Mucosa of descending colon (tissue), 3 donors: ENCODE measurements around the gene ACOXL. TPM values are rescaled to one million over a fixed set of nuclear protein-coding genes. Genes with fewer than 3 reads are reported as not detected.

Experiments
- ATAC-seq: fragments of 200-7000 bp; cut with Tn5 transposase; one replicate; pipeline ENCODE4 v1.9.1; 2020; ENCODE audit warnings: mild to moderate bottlenecking, moderate library complexity
- DNase-seq, 3 donors: peaks; one replicate each; pipeline ENCODE4 v3.0.0-alpha.2; 2020
- H3K36me3 ChIP-seq: fragments of 200-600 bp; one replicate; pipeline ENCODE4 v1.8.0; 2021; ENCODE audit warnings: low read depth, mild to moderate bottlenecking
- H3K4me1 ChIP-seq: fragments of 200-600 bp; one replicate; pipeline ENCODE4 v1.8.0; 2021; ENCODE audit warnings: low read depth, mild to moderate bottlenecking
- H3K4me3 ChIP-seq: fragments of 200-600 bp; one replicate; pipeline ENCODE4 v1.8.0; 2021; ENCODE audit warnings: mild to moderate bottlenecking
- H3K9me3 ChIP-seq: fragments of 200-600 bp; one replicate; pipeline ENCODE4 v1.8.0; 2021; ENCODE audit warnings: mild to moderate bottlenecking
- CTCF ChIP-seq: fragments of 200-600 bp; IDR thresholded peaks from one replicate; pipeline ENCODE4 v1.8.0; 2022; ENCODE audit warnings: antibody characterized with exemption, mild to moderate bottlenecking
- intact Hi-C, 2 donors: fragments of 100-400 bp; cut with DNase I in 1 of 2; cut with micrococcal nuclease in 1 of 2; formaldehyde crosslinking; loops; one replicate each; pipeline versions ENCODE4 v1.11.0 to v1.11.1; 2022; cut with DNase I, micrococcal nuclease
- total RNA-seq, 3 donors: library from RNA; stranded (reverse); fragmentation: NEBNext Ultra II Directional in 2 of 3; extraction: Animal tissue kit (Norgen Biotek cat#: 25700) in 2 of 3; gene quantifications; one replicate each; pipeline versions ENCODE4 v1.2.1 to v1.2.4, GENCODE V29; 2021 to 2023
- donor health status: DM: no; HTN: no; CAD: no; lungs with moderate emphysema.
- donor health status: DM: no; HTN: no; CAD: no.
- donor health status: DM: no; HTN: yes; CAD: no.

ACOXL gene
- total RNA-seq, 3 donors from 2014 or later: 0.51 to 1.2 (median 0.87) TPM

- Histone ChIP-seq H3K9me3 (no peaks in the 10 kb centered on the region), H3K4me1 (no peaks in the 10 kb centered on the region), H3K36me3 (no peaks in the 10 kb centered on the region), H3K4me3 (no peak overlapping the region)
- no peak for TF ChIP-seq CTCF
- peak; percentile 16 for ATAC-seq
- intact Hi-C loops: no loop called here
- peak in 1 of 3 donors; percentile 33 for DNase-seq
Measured at GRCh38 chr2:110773401-110773921, 41.1 kb downstream of the ACOXL start.

DNA sequence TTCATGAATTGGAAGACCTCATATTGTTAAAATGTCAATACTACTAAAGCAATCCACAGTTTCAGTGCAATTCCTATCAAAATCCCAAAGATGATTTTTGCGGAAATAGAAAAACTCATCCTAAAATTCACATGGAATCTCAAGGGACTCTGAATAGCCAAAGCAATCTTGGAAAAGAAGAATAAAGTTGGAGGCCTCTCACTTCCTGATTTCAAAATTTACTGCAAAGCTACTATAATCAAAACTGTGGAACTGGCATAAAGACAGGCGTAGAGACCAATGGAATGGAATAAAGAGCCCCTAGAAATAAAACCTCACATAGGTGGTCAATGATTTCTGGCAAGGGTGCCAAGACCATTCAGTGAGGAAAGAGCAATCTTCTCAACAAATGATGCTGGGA, 42.3 kb downstream of the ACOXL start:
- no peaks in the 10 kb centered on the region for H3K4me1 ChIP-seq
- intact Hi-C loops: no loop called here
- H3K36me3 ChIP-seq: no peaks in the 10 kb centered on the region
- no peaks in the 10 kb centered on the region for H3K9me3 ChIP-seq
- H3K4me3 ChIP-seq: no peak overlapping the region
- ATAC-seq (no peak), DNase-seq (no peak)
- TF ChIP-seq CTCF: no peak

GRCh38 chr2:110777531-110778311, 45.3 kb downstream of the ACOXL start:
- no peaks in the 10 kb centered on the region for H3K4me1 ChIP-seq
- no peak for DNase-seq
- ATAC-seq: no peak
- H3K4me3 ChIP-seq: no peak overlapping the region
- H3K9me3 ChIP-seq: no peaks in the 10 kb centered on the region
- no peak for TF ChIP-seq CTCF
- intact Hi-C loops: no loop called here
- no peaks in the 10 kb centered on the region for H3K36me3 ChIP-seq

DNA sequence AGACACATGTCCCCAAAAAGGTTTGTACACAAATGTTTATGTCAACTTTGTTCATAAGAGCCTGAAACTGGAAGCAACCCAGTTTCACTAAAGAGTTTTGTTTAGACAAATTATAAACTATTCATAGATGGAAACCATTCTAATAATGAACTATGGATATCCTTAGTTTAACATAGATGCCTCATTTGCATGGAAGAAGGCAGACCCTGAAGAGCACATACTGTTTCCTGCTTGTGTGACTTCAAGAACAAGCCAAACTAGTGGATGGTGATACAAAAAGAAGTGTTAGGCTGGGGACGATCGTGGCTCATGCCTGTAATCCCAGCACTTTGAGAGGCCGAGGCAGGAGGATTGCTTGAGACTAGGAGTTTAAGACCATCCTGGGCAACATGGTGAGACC, 48.1 kb downstream of the ACOXL start:
- Histone ChIP-seq H3K36me3 (no peaks in the 10 kb centered on the region), H3K9me3 (no peaks in the 10 kb centered on the region), H3K4me1 (no peaks in the 10 kb centered on the region), H3K4me3 (no peak overlapping the region)
- no peak for ATAC-seq
- no peak for TF ChIP-seq CTCF
- no peak for DNase-seq
- intact Hi-C loops: no loop called here

DNA sequence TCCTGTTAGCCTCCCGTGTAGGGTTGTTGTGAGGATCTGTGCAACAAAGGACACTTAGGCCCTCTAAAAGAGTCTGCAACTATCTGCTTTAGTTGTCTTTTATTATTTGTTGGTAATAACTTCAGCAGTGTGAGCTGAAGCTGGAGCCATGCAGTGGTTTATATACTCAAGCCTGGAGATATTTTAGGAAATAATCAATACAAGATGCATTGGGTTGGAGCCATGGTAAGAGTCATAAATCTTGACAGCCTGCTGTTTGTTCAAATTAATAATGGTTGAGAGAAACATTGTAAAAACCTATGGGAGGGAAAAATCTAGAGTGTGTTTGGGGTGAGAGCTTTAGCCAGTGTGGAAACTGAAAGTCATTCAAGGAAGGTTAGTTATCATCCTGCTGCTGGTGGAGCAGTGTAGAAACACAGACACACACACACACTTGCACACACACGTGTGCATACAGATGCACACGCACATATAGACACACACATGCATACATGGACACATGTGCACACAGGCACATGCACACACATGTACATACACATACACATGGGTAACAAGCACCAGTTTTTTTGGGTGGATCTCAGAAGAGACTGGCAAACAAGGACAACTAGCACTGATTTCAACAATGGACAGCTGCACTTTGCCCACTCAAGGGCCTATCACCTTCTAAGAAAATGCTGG, 51.0 kb downstream of the ACOXL start:
- H3K4me1 ChIP-seq: no peaks in the 10 kb centered on the region
- DNase-seq (no peak), ATAC-seq (no peak)
- no peaks in the 10 kb centered on the region for H3K36me3 ChIP-seq
- no peak overlapping the region for H3K4me3 ChIP-seq
- H3K9me3 ChIP-seq: no peaks in the 10 kb centered on the region
- intact Hi-C loops: no loop called here
- no peak for TF ChIP-seq CTCF
